Left ventricle myocardium superior (tissue), 1 donor: ENCODE data around the gene SYVN1. TPM values are rescaled to one million over a fixed set of nuclear protein-coding genes. Genes with fewer than 3 reads are reported as not detected.
"Not testable (repeated sequence)": the region's sequence is repeated elsewhere in the genome, so short reads cannot be mapped to it uniquely, and the experiment has no call there.

Experiments
- ATAC-seq: fragments of 200-7000 bp; cut with Tn5 transposase; one replicate; pipeline ENCODE4 v1.9.1; 2020; ENCODE audit warnings: mild to moderate bottlenecking, moderate library complexity
- DNase-seq: peaks from one replicate; pipeline ENCODE4 v3.0.0-alpha.2; 2020
- intact Hi-C: fragments of 100-400 bp; cut with micrococcal nuclease; formaldehyde crosslinking; loops from one replicate; pipeline ENCODE4 v1.11.0; 2022
- long read RNA-seq: library from polyadenylated mRNA; unstranded; transcript quantifications from one replicate; pipeline ENCODE4 v2.0.0, GENCODE V29; 2021
- total RNA-seq: library from RNA; stranded (reverse); fragmentation: NEBNext Ultra II Directional; extraction: Animal tissue kit (Norgen Biotek cat#: 25700); gene quantifications from one replicate; pipeline ENCODE4 v1.2.1, GENCODE V29; 2021
- donor health status: DM: no; HTN: yes; CAD: no; lungs with severe emphysema.

SYVN1 gene
- 38.6 TPM for total RNA-seq
- long read RNA-seq, partial matches to known transcripts, result 1 of 14 reads
- long read RNA-seq, other reads (novel, unspliced or antisense), result 13 of 14 reads

DNA sequence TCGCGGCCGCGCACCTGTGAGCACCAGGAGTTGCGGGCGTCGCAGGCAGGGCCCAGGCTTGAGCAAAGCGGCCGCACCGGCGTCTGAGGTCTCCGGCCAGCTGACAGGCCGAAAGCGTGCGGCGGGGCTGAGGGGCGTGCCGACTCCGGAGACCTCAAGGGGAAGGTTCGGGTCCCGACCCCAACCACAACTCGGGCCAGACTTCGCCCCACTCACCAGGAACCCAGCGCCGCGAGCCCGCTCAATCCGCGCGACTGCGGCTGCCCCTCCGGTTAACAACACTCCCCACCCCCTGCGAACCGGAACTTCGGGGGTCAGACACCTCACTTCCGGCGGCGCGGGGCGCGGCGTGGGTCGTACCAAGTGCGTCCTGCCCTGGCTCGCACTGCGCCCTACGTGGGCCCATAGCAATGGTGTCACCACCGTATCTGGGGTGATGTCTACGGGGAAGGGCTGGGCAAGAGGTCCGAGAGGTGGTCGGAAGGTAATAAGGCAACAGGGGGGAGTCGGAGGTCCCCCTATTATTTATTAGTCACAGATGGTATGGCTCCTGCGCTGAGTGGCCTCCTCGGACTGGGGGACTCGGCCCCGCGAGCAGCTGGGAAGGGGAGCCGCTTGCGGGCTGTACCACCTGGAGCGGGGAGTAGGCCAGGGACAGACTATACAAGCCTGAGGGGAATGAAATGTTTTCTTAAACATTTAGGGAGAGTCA, at the start of gene SYVN1:
TSS of gene SYVN1 (minus strand) at position 280 of the 712 bp plus-strand sequence. CDS start 918 bp downstream, outside the sequence.
- ATAC-seq, result peak; percentile 92
- intact Hi-C loops, result no loop called here
- peak; percentile 95 for DNase-seq

DNA sequence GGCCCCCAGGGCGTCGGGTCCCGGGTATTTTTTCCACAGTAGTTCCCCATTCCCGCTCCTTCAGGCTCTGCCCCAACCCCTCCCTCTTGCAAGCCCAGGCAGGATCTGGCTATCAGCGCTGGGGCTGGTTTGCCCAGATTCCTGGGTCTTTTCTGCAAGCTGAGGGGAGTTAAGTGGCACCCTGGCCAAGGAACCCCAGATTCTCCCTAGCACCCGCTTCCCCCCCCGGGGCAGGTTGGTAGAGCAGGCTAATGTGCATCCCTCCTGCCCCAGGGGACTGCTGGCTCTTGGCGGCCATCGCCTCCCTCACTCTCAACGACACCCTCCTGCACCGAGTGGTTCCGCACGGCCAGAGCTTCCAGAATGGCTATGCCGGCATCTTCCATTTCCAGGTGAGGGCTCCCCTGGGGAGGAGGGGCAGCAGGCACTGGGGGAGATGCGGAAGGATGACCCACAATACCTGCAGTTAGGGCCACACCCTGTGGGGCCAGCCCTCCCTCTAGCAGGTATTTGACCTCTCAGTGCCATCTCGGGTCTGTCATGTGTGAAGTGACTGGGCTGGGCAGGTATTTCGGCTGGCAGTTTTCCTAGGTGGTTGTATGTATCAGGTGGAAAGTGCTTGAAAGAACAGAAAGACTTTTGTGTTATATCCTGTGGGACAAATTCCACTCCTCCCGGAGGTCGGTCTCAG, 49.0 kb upstream of the SYVN1 start:
- intact Hi-C loops, result no loop called here
- DNase-seq, result no peak
- ATAC-seq, result no peak

DNA sequence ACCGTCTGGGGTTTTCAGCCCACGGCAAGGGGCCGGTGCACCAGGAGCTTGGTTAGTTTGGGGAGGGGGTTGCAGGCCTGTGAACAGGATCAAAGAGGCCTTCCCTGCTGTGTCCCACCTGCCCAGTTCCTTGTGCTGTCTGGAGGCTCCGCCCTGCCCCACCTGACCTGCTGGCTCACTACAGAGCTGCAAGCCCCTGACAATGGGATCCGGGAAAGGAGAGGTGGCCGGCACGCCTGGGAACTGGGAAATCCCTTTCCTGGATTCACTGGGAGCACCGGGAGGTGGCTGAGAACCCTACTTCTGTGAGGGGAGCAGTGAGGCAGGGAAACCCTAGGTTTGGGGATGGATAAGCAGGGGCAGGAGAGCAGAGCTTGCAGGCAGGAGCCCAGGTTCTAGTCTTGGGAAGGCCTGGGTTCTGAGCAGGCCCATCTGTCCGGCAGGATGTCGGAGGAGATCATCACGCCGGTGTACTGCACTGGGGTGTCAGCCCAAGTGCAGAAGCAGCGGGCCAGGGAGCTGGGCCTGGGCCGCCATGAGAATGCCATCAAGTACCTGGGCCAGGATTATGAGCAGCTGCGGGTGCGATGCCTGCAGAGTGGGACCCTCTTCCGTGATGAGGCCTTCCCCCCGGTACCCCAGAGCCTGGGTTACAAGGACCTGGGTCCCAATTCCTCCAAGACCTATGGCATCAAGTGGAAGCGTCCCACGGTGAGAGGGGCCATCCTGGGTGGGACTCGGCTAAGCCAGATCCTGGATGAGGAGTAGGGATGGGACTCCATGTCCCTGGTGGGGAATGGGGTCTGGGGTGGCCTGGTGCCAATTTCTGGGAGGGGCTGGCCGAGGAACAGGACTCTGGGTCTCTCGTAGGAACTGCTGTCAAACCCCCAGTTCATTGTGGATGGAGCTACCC, 48.2 kb upstream of the SYVN1 start:
- intact Hi-C loops, result no loop called here
- peak; percentile 33 for ATAC-seq
- peak; percentile 47 for DNase-seq

- intact Hi-C loops, result no loop called here
- ATAC-seq, result peak; percentile 85
Measured at GRCh38 chr11:65181569-65182257, 47.4 kb upstream of the SYVN1 start, which contains the start of gene CAPN1. CAPN1 (plus strand) TSS chr11:65181928; CDS start chr11:65182702, 774 bp downstream.

GRCh38 chr11:65180877-65181568, 46.7 kb upstream of the SYVN1 start:
- intact Hi-C loops, result no loop called here
- ATAC-seq (peak; percentile 65), DNase-seq (peak; percentile 81)

More at GRCh38 chr11:65181569-65182257, 47.4 kb upstream of the SYVN1 start, which contains the start of gene CAPN1:
- peak; percentile 89 for DNase-seq

DNA sequence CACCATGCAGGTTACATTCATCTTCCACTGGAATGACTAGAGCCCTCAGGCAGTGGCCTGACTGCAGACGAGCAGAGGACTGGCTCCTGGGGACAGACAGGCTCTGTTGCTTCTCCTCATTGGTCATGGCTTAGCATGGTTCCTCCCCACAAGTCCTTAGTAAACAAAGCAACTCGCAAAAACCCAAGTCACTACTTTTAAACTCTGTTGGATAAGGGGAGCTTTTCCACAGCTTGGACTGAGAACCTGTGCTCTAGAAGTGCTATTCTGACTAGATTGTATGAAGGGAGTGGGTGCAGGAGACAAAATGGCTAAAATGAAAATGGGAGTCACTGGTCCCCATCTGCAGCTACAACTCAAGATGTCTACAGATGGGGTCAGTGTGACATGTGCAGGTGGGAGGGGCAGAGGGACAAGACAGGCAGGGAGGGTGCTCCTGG, 40.3 kb upstream of the SYVN1 start:
- DNase-seq, intact Hi-C loops, ATAC-seq: not testable (repeated sequence)

DNA sequence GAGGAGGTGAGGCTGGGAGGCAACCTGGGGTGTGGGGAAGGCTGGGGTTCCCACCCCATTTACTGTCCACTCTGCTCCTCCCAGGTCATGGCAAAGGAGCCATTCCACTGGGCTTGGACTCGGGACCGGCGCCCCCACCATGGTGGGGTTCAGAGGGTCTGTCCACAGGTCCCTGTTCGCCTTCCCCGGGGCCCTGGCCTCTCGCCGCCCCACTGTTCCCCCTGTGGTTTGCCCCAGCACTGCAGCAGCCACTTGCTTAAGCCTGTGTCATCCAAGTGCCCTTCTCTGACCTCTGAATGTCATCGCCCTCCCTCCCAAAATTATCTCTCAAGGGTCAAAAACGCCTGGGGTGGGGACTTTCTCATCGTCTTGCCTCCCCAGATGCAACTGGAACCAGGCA, 38.3 kb upstream of the SYVN1 start:
- intact Hi-C loops, result no loop called here
- DNase-seq, result no peak
- ATAC-seq, result peak; percentile 23

- DNase-seq (no peak), ATAC-seq (no peak)
- intact Hi-C loops, result no loop called here
Measured at GRCh38 chr11:65170058-65170534, 35.8 kb upstream of the SYVN1 start, which contains the start of gene SPDYC. SPDYC (plus strand) TSS chr11:65170233; CDS start chr11:65171358, 1,125 bp downstream.

DNA sequence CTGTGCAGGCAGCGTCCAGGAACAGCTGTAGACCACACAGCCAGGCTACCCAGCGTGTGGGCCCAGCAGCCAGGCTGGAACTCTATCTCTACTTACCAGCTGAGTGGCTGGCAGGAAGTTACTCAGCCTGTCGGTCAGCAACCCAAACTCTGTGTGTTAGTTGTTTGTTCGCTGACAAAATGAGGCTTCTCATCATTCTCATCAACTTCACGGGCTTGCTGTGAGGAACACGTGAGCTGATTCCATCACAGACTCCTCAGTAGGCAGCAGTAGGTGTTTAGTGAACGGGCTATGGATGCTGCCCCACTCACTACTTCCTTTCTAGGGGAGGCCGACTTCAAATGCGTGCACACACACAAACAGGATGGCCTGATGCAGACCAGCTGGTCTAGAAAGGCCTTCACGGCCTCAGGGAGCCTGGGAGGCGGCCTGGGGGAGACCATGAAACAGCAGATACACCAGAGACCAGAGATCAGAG, 34.9 kb upstream of the SYVN1 start:
- intact Hi-C loops, result no loop called here
- no peak for DNase-seq
- ATAC-seq, result no peak

DNA sequence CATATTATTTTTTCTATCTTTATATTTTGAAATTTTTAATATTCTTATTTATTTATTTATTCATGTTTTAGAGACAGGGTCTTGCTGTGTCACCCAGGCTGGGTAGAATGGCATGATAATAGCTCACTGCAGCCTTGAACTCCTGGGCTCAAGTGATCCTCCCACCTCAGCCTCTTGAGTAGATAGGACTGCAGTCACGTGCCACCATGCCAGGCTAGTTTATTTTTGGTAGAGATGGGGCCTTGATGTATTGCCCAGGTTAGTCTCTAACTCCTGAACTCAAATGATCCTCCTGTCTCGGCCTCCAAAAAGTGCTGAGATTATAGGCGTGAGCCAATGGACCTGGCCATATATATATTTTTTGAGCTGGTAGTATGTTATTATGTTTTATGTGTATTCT, 33.3 kb upstream of the SYVN1 start:
- DNase-seq, result no peak
- intact Hi-C loops, result no loop called here
- no peak for ATAC-seq

DNA sequence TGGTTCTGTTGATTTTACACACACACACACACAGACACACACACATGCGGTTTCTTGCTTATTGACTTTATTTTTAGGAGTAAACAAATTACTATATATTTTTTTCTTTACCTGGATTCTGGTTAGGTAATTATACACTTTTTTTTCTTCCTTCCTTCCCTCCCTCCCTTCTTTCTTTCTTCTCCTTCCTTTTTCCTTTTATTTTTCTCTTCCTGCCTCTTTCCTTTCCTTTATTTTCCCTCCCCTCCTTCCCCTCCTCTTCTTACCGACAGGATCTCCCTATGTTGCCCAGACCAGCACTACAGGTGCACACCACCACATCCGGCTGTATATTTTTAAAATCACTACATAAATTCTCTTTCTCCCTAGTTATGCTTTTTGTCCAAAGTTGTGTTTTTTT, 32.6 kb upstream of the SYVN1 start:
- no peak for ATAC-seq
- intact Hi-C loops, result no loop called here
- DNase-seq, result no peak

- intact Hi-C loops, result no loop called here
- ATAC-seq (no peak), DNase-seq (no peak)
Measured at GRCh38 chr11:65165410-65166317, 31.3 kb upstream of the SYVN1 start.

DNA sequence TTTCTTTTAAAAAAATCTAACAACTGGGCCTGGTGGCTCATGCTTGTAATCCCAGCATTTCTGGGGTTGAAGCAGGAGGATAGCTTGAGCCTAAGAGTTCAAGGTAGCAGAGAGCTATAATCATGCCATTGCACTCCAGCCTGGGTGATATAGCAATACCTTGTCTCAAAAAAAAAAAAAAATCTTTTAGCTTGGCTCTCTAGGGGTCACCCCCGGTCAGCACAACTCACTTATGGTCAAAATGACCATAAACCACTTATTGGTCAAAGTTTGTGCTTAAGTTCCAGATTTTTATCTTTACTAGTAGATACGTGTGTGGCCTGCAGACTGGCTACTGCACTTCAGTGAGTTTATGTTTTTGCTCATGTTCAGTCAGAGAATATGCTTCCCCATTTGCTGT, 29.4 kb upstream of the SYVN1 start:
- DNase-seq (no peak), ATAC-seq (no peak)
- intact Hi-C loops, result no loop called here

GRCh38 chr11:65160643-65161042, 26.3 kb upstream of the SYVN1 start:
- DNase-seq, result no peak
- ATAC-seq, result no peak
- intact Hi-C loops, result no loop called here

GRCh38 chr11:65159012-65159411, 24.7 kb upstream of the SYVN1 start:
- no peak for ATAC-seq
- DNase-seq, result no peak
- intact Hi-C loops, result no loop called here

GRCh38 chr11:65157336-65157735, 23.0 kb upstream of the SYVN1 start:
- ATAC-seq, result no peak
- DNase-seq, result no peak
- intact Hi-C loops, result no loop called here

DNA sequence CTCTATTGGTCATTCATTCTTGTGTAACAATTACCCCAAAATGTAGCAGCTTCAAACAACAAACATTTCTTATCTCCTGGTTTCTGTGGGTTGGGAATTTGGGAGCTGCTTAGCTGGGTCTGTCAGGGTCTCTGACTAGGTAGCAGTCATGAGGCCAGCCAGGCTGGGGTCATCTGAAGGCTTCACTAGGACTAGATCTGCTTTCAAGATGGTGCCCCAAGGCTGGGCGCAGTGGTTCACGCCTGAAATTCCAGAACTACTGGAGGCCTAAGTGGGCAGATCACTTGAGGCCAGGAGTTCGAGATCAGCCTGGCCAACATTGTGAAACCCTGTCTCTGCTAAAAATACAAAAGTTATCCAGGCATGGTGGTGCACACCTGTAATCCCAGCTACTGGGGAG, 22.6 kb upstream of the SYVN1 start:
- intact Hi-C loops, result no loop called here
- DNase-seq, result no peak
- no peak for ATAC-seq
